GM23248 (cell line): ENCODE measurements around the gene PRICKLE2. TPM values are rescaled to one million over a fixed set of nuclear protein-coding genes. Genes with fewer than 3 reads are reported as not detected.

Experiments
- DNase-seq: peaks from one replicate; pipeline ENCODE4 v3.0.0-alpha.2; 2015
- H2AFZ ChIP-seq: fragments of 200-600 bp; sonication (generic); 2 replicates; pipeline ENCODE4 v1.6.1; 2016; ENCODE audit warnings: antibody characterized with exemption
- H3F3A ChIP-seq: fragments of 200-600 bp; sonication (generic); 2 replicates; pipeline ENCODE4 v1.6.1; 2016; ENCODE audit warnings: mild to moderate bottlenecking, antibody characterized with exemption, mixed run types; ENCODE audit not compliant: insufficient read depth
- H3K27ac ChIP-seq: fragments of 200-600 bp; sonication (generic); 2 replicates; pipeline ENCODE4 v1.5.1; 2016; ENCODE audit warnings: mild to moderate bottlenecking
- H3K27me3 ChIP-seq: fragments of 200-600 bp; sonication (generic); replicated peaks from 2 replicates; pipeline ENCODE4 v1.6.1; 2016; ENCODE audit warnings: mild to moderate bottlenecking; ENCODE audit not compliant: insufficient read depth
- H3K36me3 ChIP-seq: fragments of 200-600 bp; sonication (generic); 2 replicates; pipeline ENCODE4 v1.6.1; 2016; ENCODE audit warnings: low read depth, mild to moderate bottlenecking
- H3K4me1 ChIP-seq: fragments of 200-600 bp; sonication (generic); 2 replicates; pipeline ENCODE4 v1.6.1; 2016; ENCODE audit warnings: mild to moderate bottlenecking; ENCODE audit not compliant: insufficient read depth
- H3K4me2 ChIP-seq: fragments of 200-600 bp; sonication (generic); one replicate; pipeline ENCODE4 v1.6.1; 2016; ENCODE audit warnings: mild to moderate bottlenecking; ENCODE audit not compliant: unreplicated experiment
- H3K4me3 ChIP-seq: fragments of 200-600 bp; sonication (generic); 2 replicates; pipeline ENCODE4 v1.5.1; 2016; ENCODE audit warnings: mild to moderate bottlenecking
- H3K79me2 ChIP-seq: fragments of 200-600 bp; sonication (generic); 2 replicates; pipeline ENCODE4 v1.6.1; 2016; ENCODE audit warnings: mild to moderate bottlenecking; ENCODE audit not compliant: insufficient read depth
- H3K9ac ChIP-seq: fragments of 200-600 bp; sonication (generic); 2 replicates; pipeline ENCODE4 v1.6.1; 2016; ENCODE audit warnings: mild to moderate bottlenecking
- H3K9me2 ChIP-seq: fragments of 200-600 bp; sonication (generic); 2 replicates; pipeline ENCODE4 v1.6.1; 2016; ENCODE audit warnings: mixed run types, mild to moderate bottlenecking, moderate library complexity; ENCODE audit not compliant: insufficient read depth
- H3K9me3 ChIP-seq: fragments of 200-600 bp; sonication (generic); one replicate; pipeline ENCODE4 v1.6.1; 2017; ENCODE audit warnings: low read depth
- H4K20me1 ChIP-seq: fragments of 200-600 bp; sonication (generic); 2 replicates; pipeline ENCODE4 v1.6.0; 2016; ENCODE audit not compliant: insufficient read depth
- EZH2 ChIP-seq: fragments of 200-600 bp; sonication (generic); IDR thresholded peaks from 2 replicates; pipeline ENCODE4 v1.6.1; 2018; ENCODE audit warnings: antibody characterized with exemption, mild to moderate bottlenecking; ENCODE audit not compliant: insufficient read depth, poor library complexity, severe bottlenecking
- EZH2phosphoT487 ChIP-seq: fragments of 200-600 bp; sonication (generic); IDR thresholded peaks from 2 replicates; pipeline ENCODE4 v1.6.1; 2018; ENCODE audit warnings: antibody characterized with exemption, moderate library complexity, mild to moderate bottlenecking, low read depth; ENCODE audit not compliant: insufficient read depth
- WGBS, 2 experiments: methylation state at CpG; one replicate each; pipeline ENCODE4 v1.1.6; 2015 to 2017; ENCODE audit warnings: low lambda C conversion rate in 2 of 2, low coverage in 1 of 2; ENCODE audit errors: missing lambda C conversion rate in 2 of 2; 5-methylcytosine and 5-hydroxymethylcytosine counted together
- in situ Hi-C: fragments of 300-500 bp; cut with MboI; formaldehyde crosslinking; loops from 2 replicates; pipeline ENCODE4 v1.15.0; 2020
- polyA plus RNA-seq: library from polyadenylated mRNA; unstranded; fragments of >200 nt; fragmentation: Nextera tagmentation; extraction: Ambion mirVana; gene quantifications from 2 replicates; pipeline ENCODE4 v1.2.1, GENCODE V29; 2016
- total RNA-seq: library from RNA; depleted of rRNA; stranded (reverse); fragments of >200 nt; shearing (Covaris generic); gene quantifications from 2 replicates; pipeline ENCODE4 v1.2.3, GENCODE V29; 2014

PRICKLE2 gene
- total and polyA plus RNA-seq, 2 experiments from 2014 or later, result 7.3 to 19.6 TPM

- Histone ChIP-seq H3K79me2 (peaks cover 60% of the 10 kb centered on the region), H3K27me3 (no peaks in the 10 kb centered on the region), H3K27ac (no peak overlapping the region), H4K20me1 (0 out of 2 replicates have a peak, but pooled peaks cover 4% of the 10 kb centered on the region), H3K36me3 (no peaks in the 10 kb centered on the region), H2AFZ (no peak overlapping the region), H3K9me2 (no peaks in the 10 kb centered on the region), H3K9me3 (no peaks in the 10 kb centered on the region), H3K4me3 (no peak overlapping the region), H3K4me1 (no peaks in the 10 kb centered on the region), H3F3A (no peaks in the 10 kb centered on the region), H3K9ac (no peak overlapping the region), H3K4me2 (no peak overlapping the region)
- in situ Hi-C loops, result no loop called here
- WGBS, 2 experiments, result 29 to 32% methylated on average over 3 of the region's 3 CpGs
- no peak for DNase-seq
- no peak for TF ChIP-seq EZH2phosphoT487
- TF ChIP-seq EZH2, result no peak
These were observed 102.8 kb downstream of the PRICKLE2 start for GRCh38 chr3:64122476-64122875.

- Histone ChIP-seq H4K20me1 (0 out of 2 replicates have a peak, but pooled peaks cover 2% of the 10 kb centered on the region), H3K36me3 (no peaks in the 10 kb centered on the region), H3F3A (no peaks in the 10 kb centered on the region), H3K4me2 (no peak overlapping the region), H3K9me2 (no peaks in the 10 kb centered on the region), H3K4me1 (no peaks in the 10 kb centered on the region), H3K27ac (no peak overlapping the region), H3K9ac (no peak overlapping the region), H3K27me3 (no peaks in the 10 kb centered on the region), H3K9me3 (no peaks in the 10 kb centered on the region), H2AFZ (no peak overlapping the region), H3K4me3 (no peak overlapping the region), H3K79me2 (peaks cover 63% of the 10 kb centered on the region)
- TF ChIP-seq EZH2phosphoT487, result no peak
- no peak for TF ChIP-seq EZH2
- DNase-seq, result no peak
- in situ Hi-C loops, result no loop called here
- WGBS, 2 experiments, result 12 to 19% methylated on average over 3 of the region's 3 CpGs
These were observed 103.4 kb downstream of the PRICKLE2 start for GRCh38 chr3:64121750-64122311.

DNA sequence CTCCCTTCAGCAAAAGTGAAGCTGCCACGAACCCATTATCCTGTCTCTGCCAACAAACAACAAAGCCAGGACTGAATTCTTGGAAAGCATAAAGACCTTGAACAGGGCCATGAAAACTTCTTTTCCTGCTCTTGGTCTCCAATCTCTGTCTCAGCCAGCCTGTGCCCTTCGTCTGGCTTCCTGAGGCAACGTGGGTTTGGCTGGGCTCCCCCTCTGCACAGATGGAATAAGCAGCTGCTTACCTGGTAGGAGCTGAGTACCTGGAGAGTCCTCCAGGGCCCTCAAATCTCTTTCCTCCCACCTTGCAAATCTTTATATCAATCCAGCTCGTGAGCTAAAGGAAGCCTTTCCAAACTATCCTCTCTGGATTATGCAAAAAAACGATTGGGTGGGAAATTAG, 104.4 kb downstream of the PRICKLE2 start:
- no peaks in the 10 kb centered on the region for H3K27me3 ChIP-seq
- 33 to 41% methylated on average over 5 of the region's 5 CpGs for WGBS, 2 experiments
- no peaks in the 10 kb centered on the region for H3K36me3 ChIP-seq
- TF ChIP-seq EZH2 (no peak), EZH2phosphoT487 (no peak)
- H4K20me1 ChIP-seq, result no peaks in the 10 kb centered on the region
- no peaks in the 10 kb centered on the region for H3K9me3 ChIP-seq
- H3K79me2 ChIP-seq, result peaks cover 63% of the 10 kb centered on the region
- no peaks in the 10 kb centered on the region for H3K9me2 ChIP-seq
- H3K27ac ChIP-seq, result no peak overlapping the region
- H3F3A ChIP-seq, result no peaks in the 10 kb centered on the region
- H2AFZ ChIP-seq, result no peak overlapping the region
- H3K4me1 ChIP-seq, result no peaks in the 10 kb centered on the region
- no peak overlapping the region for H3K9ac ChIP-seq
- DNase-seq, result no peak
- no peak overlapping the region for H3K4me2 ChIP-seq
- no peak overlapping the region for H3K4me3 ChIP-seq
- in situ Hi-C loops, result no loop called here

DNA sequence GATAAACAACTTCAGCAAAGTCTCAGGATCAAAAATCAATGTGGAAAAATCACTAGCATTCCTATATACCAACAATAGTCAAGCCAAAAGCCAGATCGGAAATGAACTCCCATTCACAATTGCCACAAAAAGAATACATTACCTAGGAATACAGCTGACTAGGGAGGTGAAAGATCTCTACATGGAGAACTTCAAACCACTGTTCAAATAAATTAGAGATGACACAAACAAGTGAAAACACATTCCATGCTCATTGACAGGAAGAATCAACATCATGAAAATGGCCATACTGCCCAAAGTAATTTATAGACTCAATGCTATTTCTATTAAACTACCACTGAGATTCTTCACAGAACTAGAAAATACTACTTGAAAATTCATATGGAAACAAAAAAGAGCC, 107.8 kb downstream of the PRICKLE2 start:
- Histone ChIP-seq H3K79me2 (peaks cover 67% of the 10 kb centered on the region), H3K4me1 (no peaks in the 10 kb centered on the region), H3K27me3 (no peaks in the 10 kb centered on the region), H3K4me2 (no peak overlapping the region), H3K9ac (no peak overlapping the region), H2AFZ (no peak overlapping the region), H3K36me3 (peaks cover 7% of the 10 kb centered on the region; the same call in 1 of the 2 replicates), H3F3A (no peaks in the 10 kb centered on the region), H3K4me3 (no peak overlapping the region), H4K20me1 (0 out of 2 replicates have a peak, but pooled peaks cover 3% of the 10 kb centered on the region), H3K9me3 (no peaks in the 10 kb centered on the region), H3K27ac (no peak overlapping the region), H3K9me2 (no peaks in the 10 kb centered on the region)
- DNase-seq, result no peak
- 55 to 65% methylated on average over 1 of the region's 1 CpG for WGBS, 2 experiments
- no peak for TF ChIP-seq EZH2
- no peak for TF ChIP-seq EZH2phosphoT487
- in situ Hi-C loops, result no loop called here

- Histone ChIP-seq H3K4me1 (no peaks in the 10 kb centered on the region), H3K79me2 (peaks cover 83% of the 10 kb centered on the region), H3K9me2 (no peaks in the 10 kb centered on the region), H3K4me2 (no peak overlapping the region), H3K27ac (no peak overlapping the region), H4K20me1 (0 out of 2 replicates have a peak, but pooled peaks cover 3% of the 10 kb centered on the region), H2AFZ (no peak overlapping the region), H3K36me3 (peaks cover 14% of the 10 kb centered on the region; the same call in 1 of the 2 replicates), H3K9me3 (no peaks in the 10 kb centered on the region), H3K9ac (no peak overlapping the region), H3F3A (no peaks in the 10 kb centered on the region), H3K27me3 (no peaks in the 10 kb centered on the region), H3K4me3 (no peak overlapping the region)
- in situ Hi-C loops, result no loop called here
- DNase-seq, result no peak
- no peak for TF ChIP-seq EZH2
- TF ChIP-seq EZH2phosphoT487, result no peak
These were observed 110.6 kb downstream of the PRICKLE2 start for GRCh38 chr3:64114651-64115050.
